HG03039 (cell line): ENCODE measurements around the gene AKT3.

Experiments used
- ATAC-seq: cut with Tn5 transposase; IDR thresholded peaks from one replicate; pipeline ENCODE4 v1.9.1; 2021; ENCODE audit warnings: mild to moderate bottlenecking, moderate library complexity; ENCODE audit not compliant: unreplicated experiment

AKT3 gene

GRCh38 chr1:243562473-243562872 lies 287.6 kb downstream of the AKT3 start:
- ATAC-seq, result no peak

- no peak for ATAC-seq
These were observed 288.3 kb downstream of the AKT3 start for GRCh38 chr1:243561588-243562319.

GRCh38 chr1:243559575-243560162 lies 290.4 kb downstream of the AKT3 start:
- ATAC-seq, result no peak

- ATAC-seq, result no peak
These were observed 291.5 kb downstream of the AKT3 start for GRCh38 chr1:243558576-243558975.

- no peak for ATAC-seq
These were observed 292.2 kb downstream of the AKT3 start for GRCh38 chr1:243557866-243558265.

GRCh38 chr1:243554686-243555085 lies 295.4 kb downstream of the AKT3 start:
- ATAC-seq, result no peak

- no peak for ATAC-seq
These were observed 297.0 kb downstream of the AKT3 start for GRCh38 chr1:243553090-243553489.

- ATAC-seq, result no peak
These were observed 299.8 kb downstream of the AKT3 start for GRCh38 chr1:243550276-243550675.

GRCh38 chr1:243549791-243550190 lies 300.3 kb downstream of the AKT3 start:
- no peak for ATAC-seq

- no peak for ATAC-seq
These were observed 300.9 kb downstream of the AKT3 start for GRCh38 chr1:243549108-243549507.

- ATAC-seq, result no peak
These were observed 301.5 kb downstream of the AKT3 start for GRCh38 chr1:243548516-243548915.

- ATAC-seq, result no peak
These were observed 302.2 kb downstream of the AKT3 start for GRCh38 chr1:243547891-243548290.

GRCh38 chr1:243546457-243546856 lies 303.6 kb downstream of the AKT3 start:
- ATAC-seq, result no peak

- ATAC-seq, result no peak
These were observed 306.5 kb downstream of the AKT3 start for GRCh38 chr1:243543501-243543900.

- ATAC-seq, result no peak
These were observed 307.2 kb downstream of the AKT3 start for GRCh38 chr1:243542739-243543415.

- no peak for ATAC-seq
These were observed 310.4 kb downstream of the AKT3 start for GRCh38 chr1:243539636-243540035.

GRCh38 chr1:243535014-243535413 lies 315.0 kb downstream of the AKT3 start:
- ATAC-seq, result no peak

GRCh38 chr1:243529512-243529911 lies 320.5 kb downstream of the AKT3 start:
- no peak for ATAC-seq

GRCh38 chr1:243528459-243529121 lies 321.5 kb downstream of the AKT3 start:
- no peak for ATAC-seq

GRCh38 chr1:243526180-243526579 lies 323.9 kb downstream of the AKT3 start:
- no peak for ATAC-seq

- no peak for ATAC-seq
These were observed 325.0 kb downstream of the AKT3 start for GRCh38 chr1:243525085-243525487.

GRCh38 chr1:243523766-243524165 lies 326.3 kb downstream of the AKT3 start:
- no peak for ATAC-seq
